Endothelial cell (in vitro differentiated cells): ENCODE results near the gene OSBP2. TPM values are rescaled to one million over a fixed set of nuclear protein-coding genes. Genes with fewer than 3 reads are reported as not detected.

Experiments
- DNase-seq: peaks from one replicate; pipeline ENCODE4 v3.0.0; 2021; ENCODE audit warnings: low spot score
- H3K27ac Mint-ChIP-seq: one replicate; pipeline ENCODE4 v1.8.0; 2021; ENCODE audit warnings: mixed read lengths, inconsistent platforms; ENCODE audit not compliant: unreplicated experiment
- H3K27me3 Mint-ChIP-seq: one replicate; pipeline ENCODE4 v1.8.0; 2021; ENCODE audit warnings: mild to moderate bottlenecking, moderate library complexity, mixed read lengths, inconsistent platforms; ENCODE audit not compliant: unreplicated experiment
- H3K36me3 Mint-ChIP-seq: one replicate; pipeline ENCODE4 v1.8.0; 2021; ENCODE audit warnings: mild to moderate bottlenecking, low read depth, mixed read lengths, inconsistent platforms; ENCODE audit not compliant: unreplicated experiment
- H3K4me1 Mint-ChIP-seq: one replicate; pipeline ENCODE4 v1.8.0; 2021; ENCODE audit warnings: mild to moderate bottlenecking, mixed read lengths, inconsistent platforms; ENCODE audit not compliant: unreplicated experiment
- H3K4me3 Mint-ChIP-seq: one replicate; pipeline ENCODE4 v1.8.0; 2021; ENCODE audit warnings: mild to moderate bottlenecking, mixed read lengths, inconsistent platforms; ENCODE audit not compliant: unreplicated experiment
- H3K9me3 Mint-ChIP-seq: one replicate; pipeline ENCODE4 v1.8.0; 2021; ENCODE audit warnings: mixed read lengths, inconsistent platforms; ENCODE audit not compliant: unreplicated experiment
- total RNA-seq: library from RNA; stranded (reverse); fragmentation: NEBNext Ultra II Directional; extraction: Animal tissue kit (Norgen Biotek cat#: 25700); gene quantifications from one replicate; pipeline ENCODE4 v1.2.1, GENCODE V29; 2021; ENCODE audit not compliant: unreplicated experiment
- TF ChIP-seq, protein P1 (sequence below): fragments of 200-600 bp; sonication (generic); IDR thresholded peaks from one replicate; pipeline ENCODE4 v1.5.0; 2021; ENCODE audit warnings: antibody characterized with exemption; ENCODE audit not compliant: unreplicated experiment

OSBP2 gene
- total RNA-seq, 1 donor from 2014 or later: 3.0 TPM

DNA sequence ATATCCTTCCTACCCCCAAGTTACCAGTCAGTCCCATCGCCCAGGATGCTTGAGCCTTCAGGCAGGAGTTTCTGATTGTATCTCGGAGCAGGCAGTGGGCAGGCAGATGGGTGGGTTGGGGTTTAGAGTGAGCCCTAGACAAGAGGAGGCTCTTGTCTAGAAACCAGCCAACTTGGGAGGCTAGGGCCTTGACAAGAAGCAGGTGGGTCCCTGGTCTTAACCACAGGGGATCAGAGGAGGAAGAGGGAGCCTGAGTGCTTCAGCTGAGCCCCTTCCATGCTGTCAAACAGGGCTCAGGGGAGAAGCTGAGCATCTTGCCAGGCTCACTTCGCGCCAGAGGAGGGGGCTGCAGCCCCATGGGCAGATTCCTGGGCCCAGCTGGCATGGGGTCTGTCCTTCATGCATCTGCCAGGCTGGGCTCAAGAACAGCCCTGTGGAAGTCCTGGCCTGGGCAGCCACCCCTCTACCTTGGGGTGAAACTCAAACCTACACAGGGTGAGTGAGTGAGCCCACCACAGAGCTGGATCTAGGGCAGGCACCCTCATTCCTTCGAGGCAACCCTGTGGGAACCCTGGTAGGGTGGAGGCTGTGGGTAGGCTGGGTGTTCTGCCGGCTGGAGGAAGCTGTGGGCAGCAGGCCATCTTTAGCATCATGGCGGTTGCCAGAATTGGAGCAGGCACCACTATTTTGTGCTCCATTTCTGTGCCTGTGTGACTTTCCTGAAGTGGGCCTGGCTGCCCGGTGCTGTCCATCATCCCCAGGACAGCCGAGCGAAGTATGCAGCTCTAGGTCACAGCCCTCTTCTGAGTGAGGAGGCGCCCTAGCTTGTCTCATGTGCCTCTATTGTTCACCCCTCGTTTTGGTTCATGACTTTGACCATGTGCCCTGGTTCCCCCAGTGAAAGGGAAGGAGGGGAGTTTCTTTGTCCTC lies 165.8 kb downstream of the OSBP2 start:
- TF ChIP-seq, protein P1, sequence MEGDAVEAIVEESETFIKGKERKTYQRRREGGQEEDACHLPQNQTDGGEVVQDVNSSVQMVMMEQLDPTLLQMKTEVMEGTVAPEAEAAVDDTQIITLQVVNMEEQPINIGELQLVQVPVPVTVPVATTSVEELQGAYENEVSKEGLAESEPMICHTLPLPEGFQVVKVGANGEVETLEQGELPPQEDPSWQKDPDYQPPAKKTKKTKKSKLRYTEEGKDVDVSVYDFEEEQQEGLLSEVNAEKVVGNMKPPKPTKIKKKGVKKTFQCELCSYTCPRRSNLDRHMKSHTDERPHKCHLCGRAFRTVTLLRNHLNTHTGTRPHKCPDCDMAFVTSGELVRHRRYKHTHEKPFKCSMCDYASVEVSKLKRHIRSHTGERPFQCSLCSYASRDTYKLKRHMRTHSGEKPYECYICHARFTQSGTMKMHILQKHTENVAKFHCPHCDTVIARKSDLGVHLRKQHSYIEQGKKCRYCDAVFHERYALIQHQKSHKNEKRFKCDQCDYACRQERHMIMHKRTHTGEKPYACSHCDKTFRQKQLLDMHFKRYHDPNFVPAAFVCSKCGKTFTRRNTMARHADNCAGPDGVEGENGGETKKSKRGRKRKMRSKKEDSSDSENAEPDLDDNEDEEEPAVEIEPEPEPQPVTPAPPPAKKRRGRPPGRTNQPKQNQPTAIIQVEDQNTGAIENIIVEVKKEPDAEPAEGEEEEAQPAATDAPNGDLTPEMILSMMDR: no peak
- no peaks in the 10 kb centered on the region for H3K9me3 Mint-ChIP-seq
- DNase-seq: no peak
- no peak overlapping the region for H3K27ac Mint-ChIP-seq
- H3K4me1 Mint-ChIP-seq: peaks cover 7% of the 10 kb centered on the region
- H3K27me3 Mint-ChIP-seq: peaks cover 3% of the 10 kb centered on the region
- H3K36me3 Mint-ChIP-seq: no peaks in the 10 kb centered on the region
- H3K4me3 Mint-ChIP-seq: no peak overlapping the region

DNA sequence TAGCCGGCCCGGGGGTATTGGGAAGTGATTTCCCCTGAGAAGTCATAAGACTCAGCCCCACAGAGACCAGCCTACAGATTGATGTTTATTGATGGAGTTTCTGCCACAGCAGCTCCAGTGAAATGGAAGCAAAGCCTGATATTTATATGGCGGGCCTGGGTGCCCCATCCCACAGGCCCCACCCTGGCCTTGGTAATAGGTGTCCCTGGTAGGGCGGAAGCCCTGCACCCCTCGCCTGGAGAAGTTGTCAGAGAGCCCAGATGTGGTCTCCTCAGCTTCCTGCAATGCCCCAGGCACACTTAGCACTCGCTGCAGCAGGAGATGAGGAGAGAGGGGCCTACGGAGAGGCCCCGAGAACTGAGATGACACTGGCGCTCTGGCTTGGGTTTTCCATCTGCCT lies 166.5 kb downstream of the OSBP2 start:
- no peak for DNase-seq
- no peak overlapping the region for H3K27ac Mint-ChIP-seq
- H3K4me3 Mint-ChIP-seq: no peak overlapping the region
- no peaks in the 10 kb centered on the region for H3K9me3 Mint-ChIP-seq
- H3K4me1 Mint-ChIP-seq: peaks cover 7% of the 10 kb centered on the region
- H3K27me3 Mint-ChIP-seq: peaks cover 6% of the 10 kb centered on the region
- H3K36me3 Mint-ChIP-seq: no peaks in the 10 kb centered on the region
- TF ChIP-seq, protein P1: no peak

DNA sequence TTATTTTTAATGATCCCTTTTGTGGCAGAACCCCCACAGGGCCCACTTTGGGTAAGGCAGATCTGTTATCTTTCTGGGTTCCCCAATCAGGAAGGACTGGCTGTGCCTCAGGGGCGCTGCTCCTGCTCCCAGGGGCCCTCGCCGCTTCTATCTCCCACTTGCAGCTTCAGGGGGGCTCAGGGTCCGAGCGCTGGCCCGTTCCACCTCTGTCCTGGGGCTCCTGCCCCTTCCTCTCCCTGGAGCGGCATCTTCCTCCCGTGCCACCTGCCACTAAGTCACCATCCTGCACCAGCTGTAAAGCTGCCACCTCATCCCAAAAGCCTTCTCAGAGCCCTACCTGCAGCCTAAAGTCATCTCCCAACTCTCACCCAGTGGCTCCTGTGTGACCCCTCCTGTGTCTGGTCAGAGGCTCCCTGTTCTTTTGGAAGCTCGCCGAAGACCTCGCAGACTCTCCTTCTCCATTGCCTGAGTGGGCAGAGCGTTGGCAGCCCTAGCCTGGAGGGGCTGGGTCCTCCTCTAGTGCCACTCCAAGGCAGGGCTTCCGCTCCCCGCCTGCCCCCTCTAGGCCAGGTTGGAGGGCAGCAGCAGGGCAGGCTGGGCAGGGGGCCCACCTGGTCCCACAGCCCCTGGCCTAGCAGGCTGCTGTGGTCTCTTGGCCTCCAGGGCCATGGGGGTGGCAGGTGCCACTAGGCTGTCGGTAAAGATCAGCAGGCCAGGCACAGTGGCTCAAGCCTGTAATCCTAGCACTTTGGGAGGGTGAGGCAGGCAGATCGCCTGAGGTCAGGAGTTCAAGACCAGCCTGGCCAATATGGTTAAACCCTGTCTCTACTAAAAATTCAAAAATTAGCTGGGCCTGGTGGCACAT lies 167.2 kb downstream of the OSBP2 start:
- Mint-ChIP-seq H3K27me3 (peaks cover 6% of the 10 kb centered on the region), H3K27ac (no peak overlapping the region), H3K4me3 (no peak overlapping the region), H3K36me3 (no peaks in the 10 kb centered on the region), H3K9me3 (no peaks in the 10 kb centered on the region), H3K4me1 (peaks cover 7% of the 10 kb centered on the region)
- TF ChIP-seq, protein P1: no peak
- peak; percentile 4 for DNase-seq

DNA sequence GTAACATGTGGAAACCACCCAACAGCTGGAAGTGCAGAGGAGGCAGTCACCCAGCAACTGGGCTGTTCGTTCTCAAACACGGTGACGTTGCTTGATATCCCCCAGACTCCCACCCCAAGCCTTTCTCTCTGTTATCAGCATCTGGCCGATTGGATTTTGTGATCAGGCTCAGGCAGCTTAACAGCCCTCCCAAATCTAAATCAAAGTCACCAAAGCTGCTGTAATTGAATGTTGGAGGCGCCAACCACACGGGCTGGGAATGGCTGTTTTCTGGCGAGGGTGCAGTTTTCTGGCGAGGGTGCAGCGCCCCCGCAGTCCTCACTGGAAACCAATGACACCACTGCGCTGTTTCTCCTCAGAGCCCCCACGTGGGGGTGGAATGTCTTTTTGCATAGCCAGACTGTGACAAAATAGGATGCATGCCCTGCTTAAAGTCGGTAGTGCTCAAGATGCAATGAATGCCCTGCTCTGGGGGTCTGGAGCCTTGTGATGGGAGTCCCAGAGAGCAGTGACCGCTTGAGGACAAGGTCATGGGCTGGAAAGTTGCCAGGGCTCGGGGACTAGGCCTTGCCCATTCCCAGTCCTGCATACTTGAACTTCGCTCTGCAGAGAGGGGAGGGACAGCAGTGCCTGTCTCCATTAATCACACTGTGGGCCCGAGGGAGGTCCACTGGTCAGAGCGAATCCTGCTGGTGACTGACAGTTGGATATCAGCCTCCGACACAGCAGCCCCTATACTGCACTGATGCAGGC lies 168.6 kb downstream of the OSBP2 start:
- TF ChIP-seq, protein P1: no peak
- H3K4me1 Mint-ChIP-seq: peaks cover 11% of the 10 kb centered on the region
- no peaks in the 10 kb centered on the region for H3K36me3 Mint-ChIP-seq
- H3K4me3 Mint-ChIP-seq: no peak overlapping the region
- peaks cover 6% of the 10 kb centered on the region for H3K27me3 Mint-ChIP-seq
- no peaks in the 10 kb centered on the region for H3K9me3 Mint-ChIP-seq
- DNase-seq: no peak
- H3K27ac Mint-ChIP-seq: no peak overlapping the region
